GM20000 (cell line): Measurements from ENCODE around the gene PXDN.
"Not testable (repeated sequence)": the region's sequence is repeated elsewhere in the genome, so short reads cannot be mapped to it uniquely, and the experiment has no call there.

Source experiments
- DNase-seq: peaks from one replicate; pipeline ENCODE4 v3.0.0; 2012; ENCODE audit warnings: low spot score
- TF ChIP-seq, protein P1 (sequence below): IDR thresholded peaks from 2 replicates; pipeline ENCODE4 v1.5.1; 2012; ENCODE audit warnings: mild to moderate bottlenecking, control low read depth; ENCODE audit errors: extremely low read depth, missing control alignments

PXDN gene

DNA sequence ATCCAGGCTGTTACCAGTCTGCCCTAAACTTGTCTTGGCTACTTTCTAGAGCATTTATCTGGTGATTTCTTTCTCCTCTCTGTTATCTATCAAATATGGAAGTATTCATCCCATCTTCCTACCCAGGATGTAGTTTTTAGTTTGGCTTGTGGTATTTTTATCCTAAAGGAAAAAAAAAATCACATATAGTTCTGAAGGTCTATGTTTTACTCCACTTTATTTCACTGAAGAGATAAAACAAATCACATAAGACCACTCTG, 62.2 kb downstream of the PXDN start:
- TF ChIP-seq, protein P1, sequence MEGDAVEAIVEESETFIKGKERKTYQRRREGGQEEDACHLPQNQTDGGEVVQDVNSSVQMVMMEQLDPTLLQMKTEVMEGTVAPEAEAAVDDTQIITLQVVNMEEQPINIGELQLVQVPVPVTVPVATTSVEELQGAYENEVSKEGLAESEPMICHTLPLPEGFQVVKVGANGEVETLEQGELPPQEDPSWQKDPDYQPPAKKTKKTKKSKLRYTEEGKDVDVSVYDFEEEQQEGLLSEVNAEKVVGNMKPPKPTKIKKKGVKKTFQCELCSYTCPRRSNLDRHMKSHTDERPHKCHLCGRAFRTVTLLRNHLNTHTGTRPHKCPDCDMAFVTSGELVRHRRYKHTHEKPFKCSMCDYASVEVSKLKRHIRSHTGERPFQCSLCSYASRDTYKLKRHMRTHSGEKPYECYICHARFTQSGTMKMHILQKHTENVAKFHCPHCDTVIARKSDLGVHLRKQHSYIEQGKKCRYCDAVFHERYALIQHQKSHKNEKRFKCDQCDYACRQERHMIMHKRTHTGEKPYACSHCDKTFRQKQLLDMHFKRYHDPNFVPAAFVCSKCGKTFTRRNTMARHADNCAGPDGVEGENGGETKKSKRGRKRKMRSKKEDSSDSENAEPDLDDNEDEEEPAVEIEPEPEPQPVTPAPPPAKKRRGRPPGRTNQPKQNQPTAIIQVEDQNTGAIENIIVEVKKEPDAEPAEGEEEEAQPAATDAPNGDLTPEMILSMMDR = no peak
- DNase-seq = no peak

GRCh38 chr2:1681323-1682180, 62.8 kb downstream of the PXDN start:
- DNase-seq = no peak
- TF ChIP-seq, protein P1 = no peak

DNA sequence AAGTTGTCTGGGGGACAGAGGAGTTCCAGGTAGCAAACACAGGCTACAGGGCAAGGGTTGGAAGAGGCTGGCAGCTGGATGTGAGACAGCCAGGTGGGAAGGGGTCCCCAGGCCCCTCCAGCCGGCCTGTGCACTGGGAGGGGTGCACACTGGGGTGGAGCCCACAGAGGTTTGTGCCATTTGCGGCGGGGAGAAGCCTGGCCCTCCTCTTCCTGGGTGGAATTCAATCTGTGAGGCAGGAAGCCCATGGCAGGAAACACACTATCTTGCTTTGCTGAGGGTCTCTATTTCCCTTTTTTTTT, 63.3 kb downstream of the PXDN start:
- DNase-seq = no peak
- TF ChIP-seq, protein P1 = no peak

DNA sequence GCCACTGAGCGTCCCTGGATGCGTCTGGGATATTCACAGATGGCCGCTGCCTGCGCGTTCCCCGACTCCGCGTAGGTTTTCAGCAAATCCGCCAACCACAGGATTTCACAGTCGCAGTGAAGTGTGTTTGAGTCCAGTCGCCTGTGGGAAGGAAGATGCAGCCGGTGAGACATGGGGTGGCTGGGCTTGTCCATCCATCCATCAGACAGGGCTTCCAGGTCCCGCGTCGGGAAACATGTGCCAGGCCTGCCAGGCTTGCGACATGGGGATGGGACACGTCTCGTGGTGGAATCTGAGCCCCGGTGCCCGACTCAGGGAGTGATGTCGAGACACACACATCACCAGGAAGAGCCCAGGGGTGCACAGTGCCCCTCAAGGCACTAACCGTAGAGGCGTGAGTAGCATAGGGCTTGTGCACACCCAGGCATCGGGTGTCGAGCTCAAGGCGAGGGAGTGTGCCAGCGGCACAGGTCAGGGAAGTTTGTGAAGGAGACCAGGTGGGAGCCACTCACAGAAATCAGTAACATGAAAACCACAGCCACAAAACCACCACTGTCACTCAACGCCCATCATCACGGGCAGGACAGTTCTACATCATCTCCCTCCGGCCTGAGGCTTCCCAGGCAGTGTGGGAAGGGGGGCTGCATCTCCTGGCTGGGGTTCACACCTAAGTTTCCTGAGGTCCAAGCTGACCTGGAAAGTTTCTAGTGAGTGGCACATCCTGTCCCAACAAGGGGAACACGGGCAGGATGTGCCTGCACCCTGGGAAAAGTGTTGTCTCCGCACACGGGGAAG, 63.9 kb downstream of the PXDN start:
- TF ChIP-seq, protein P1 = no peak
- no peak for DNase-seq

DNA sequence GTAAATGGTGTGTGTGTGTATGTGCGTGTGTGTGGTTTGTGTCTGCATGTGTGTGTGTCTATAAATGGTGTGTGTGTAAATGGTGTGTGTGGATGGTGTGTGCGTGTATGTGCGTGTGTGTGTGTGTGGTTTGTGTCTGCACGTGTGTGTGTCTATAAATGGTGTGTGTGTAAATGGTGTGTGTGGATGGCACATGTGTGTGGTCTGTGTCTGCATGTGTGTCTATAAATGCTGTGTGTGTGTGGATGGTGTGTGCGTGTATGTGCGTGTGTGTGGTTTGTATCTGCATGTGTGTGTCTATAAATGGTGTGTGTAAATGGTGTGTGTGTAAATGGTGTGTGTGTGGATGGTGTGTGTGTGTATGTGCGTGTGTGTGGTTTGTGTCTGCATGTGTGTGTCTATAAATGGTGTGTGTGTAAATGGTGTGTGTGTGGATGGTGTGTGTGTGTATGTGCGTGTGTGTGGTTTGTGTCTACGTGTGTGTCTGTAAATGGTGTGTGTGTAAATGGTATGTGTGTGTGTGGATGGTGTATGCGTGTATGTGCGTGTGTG, 64.8 kb downstream of the PXDN start:
- not testable (repeated sequence) for DNase-seq

DNA sequence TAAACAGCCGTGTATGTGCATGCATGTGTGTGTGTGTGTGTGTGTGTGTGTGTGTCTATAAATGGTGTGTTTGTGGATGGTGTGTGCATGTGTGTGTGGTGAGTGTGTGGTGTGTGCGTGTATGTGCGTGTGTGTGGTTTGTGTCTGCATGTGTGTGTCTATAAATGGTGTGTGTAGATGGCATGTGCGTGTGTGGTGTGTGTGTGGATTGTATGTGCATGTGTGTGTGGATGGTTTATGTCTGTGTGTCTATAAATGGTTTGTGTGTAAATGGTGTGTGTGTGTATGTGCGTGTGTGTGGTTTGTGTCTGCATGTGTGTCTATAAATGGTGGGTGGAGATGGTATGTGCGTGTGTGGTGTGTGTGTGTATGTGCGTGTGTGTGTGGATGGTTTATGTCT, 65.2 kb downstream of the PXDN start:
- not testable (repeated sequence) for DNase-seq

- DNase-seq = no peak
- TF ChIP-seq, protein P1 = no peak
These were observed 65.7 kb downstream of the PXDN start for GRCh38 chr2:1678609-1679008.

DNA sequence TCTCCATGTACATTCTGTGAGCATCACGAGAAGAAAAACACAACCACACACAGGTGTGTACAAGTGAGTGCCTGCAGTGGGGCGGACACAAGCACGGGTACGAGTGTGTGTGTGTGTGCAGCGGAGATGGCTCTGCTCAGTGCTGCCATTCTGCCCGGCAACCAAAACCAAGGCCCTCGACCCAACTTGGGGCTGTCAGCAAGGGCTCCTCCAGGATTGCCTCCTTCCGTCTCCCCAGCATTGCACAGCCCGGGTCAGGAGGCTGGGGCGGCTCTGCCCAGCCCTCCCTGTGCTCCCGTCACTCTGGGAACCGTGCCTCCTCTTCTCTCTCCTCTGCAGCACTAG, 66.5 kb downstream of the PXDN start:
- TF ChIP-seq, protein P1 = no peak

More for the DNA sequence above, 66.5 kb downstream of the PXDN start:
- no peak for DNase-seq
